NCI-H2227 (cell line): ENCODE results near the gene REC8.

Experiments
- DNase-seq: peaks from one replicate; lab custom pipeline; 2025; ENCODE audit not compliant: unreplicated experiment; lab: John Stamatoyannopoulos, UW

Gene REC8

DNA sequence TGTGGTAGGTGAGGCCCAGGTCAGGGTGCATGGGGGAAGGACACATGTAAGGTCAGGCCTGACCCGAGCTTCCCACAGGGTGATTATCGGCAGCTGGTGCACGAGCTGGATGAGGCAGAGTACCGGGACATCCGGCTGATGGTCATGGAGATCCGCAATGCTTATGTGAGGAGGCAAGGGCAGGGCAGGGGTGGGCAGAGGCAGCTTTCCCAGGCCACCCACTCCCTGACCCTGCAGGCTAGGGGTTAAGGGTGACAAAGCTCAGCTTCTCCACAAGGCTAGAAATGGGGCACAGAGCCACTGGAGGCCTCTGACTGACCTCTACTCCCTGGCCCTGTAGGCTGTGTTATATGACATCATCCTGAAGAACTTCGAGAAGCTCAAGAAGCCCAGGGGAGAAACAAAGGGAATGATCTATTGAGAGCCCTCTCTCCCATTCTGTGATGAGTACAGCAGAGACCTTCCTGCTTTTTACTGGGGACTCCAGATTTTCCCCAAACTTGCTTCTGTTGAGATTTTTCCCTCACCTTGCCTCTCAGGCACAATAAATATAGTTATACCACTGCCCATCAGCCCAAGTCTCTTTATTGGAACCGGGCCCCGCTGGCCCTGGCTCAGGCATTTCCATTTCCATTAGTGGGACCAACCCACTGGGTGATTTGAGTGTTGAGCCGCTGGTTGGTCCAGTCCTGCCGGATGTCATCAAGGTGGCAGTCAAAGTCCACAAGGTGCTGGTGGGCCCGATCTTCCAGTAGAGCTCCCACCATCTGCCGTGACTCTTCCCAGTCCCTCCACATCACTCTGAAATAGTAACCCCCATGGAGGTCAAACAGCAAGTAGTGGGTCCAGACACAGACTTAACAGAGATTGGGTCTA is 33.2 kb upstream of the REC8 start:
- no peak for DNase-seq

DNA sequence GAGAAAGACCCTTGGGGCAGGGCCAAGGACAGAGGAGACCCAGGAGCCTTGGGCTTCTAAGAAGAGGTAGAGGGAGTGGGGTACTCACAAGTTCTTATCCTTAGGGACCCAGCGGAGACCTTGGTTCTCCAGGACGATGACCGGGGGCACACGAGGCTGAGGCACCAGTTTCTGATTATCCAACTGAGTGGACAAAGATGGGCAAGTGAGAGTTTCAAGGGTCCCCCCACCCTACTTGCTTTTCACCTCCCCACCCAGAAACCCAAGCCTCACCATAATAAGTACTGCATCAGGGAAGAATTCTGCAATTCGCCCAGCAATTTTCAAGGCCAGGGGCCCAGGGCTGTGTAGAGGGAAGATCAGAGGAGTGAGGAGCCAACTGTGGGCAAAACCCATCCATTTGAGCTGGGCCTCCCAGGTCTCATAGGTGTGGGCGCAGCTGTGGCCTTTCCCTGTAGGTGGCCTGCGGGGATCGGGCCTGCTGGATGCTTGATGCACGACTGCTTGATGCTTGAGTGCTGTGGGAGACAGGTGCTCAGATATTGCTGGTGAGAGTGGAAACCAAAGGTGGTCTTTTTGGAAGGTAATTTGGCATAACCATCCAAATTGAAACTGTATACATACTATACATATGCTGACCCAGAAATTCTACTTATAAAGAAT is 32.5 kb upstream of the REC8 start:
- DNase-seq, result no peak

DNA sequence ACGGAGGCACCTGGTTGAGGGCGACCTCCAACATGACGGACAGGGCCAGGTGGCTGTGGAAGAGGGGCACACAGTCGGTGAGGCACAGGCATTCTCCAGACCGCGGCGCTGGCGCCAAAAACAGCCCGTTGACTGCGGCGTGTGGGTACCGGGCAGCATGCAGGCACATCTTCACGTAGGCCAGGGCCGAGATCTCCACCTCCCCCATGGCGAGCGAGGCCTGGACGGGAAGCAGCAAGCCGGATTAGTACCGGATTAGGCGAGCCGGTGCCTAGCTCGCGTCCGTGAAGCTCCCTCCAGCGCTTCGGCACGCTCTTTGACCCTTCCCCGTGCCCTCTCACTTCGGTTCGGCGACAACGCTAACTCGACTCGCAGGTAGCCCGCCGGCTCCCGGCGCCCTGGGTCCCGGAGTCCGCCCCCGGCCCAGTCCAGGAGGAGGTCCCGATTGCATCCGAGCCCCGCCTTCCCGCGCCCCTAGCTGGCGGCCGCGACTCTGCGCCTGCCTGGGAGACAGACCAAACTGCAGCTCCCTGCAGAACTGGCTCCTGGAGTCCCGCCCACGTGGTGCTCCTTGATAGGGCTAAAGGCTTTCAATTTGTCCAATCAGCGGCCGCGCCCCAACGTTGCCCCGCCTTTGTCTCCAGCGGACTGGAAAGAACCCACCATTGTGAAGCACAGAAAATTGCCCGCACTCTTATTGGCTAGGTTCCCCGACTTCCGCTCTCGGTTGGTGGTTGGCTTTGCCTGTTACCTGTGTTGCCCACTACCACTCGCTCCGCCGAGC is 30.6 kb upstream of the REC8 start, which contains the start of gene EMC9:
Gene EMC9 (minus strand): TSS at position 495 of the 784 bp plus-strand sequence. CDS start 287 bp downstream, at position 208.
- peak; percentile 99 for DNase-seq

DNA sequence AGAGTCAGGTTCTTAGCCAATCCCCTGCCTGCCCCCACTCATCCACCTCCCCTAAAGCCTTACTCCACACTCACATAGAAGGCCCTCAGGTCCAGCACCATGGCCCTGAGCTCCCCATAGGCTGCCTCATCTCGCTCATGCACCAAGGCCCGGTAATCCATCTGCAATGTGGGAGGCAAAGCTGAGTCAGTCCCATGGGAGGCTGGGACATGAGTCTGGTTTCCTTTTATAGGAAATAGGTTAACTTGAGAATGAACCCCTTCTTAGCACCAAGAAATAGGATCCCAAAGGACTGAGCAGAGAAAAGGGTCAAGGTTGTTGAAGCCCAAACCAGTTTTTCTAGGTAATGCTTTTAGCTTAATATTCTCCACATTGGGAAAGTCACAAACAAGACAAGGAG is 28.4 kb upstream of the REC8 start:
- DNase-seq, result no peak

DNA sequence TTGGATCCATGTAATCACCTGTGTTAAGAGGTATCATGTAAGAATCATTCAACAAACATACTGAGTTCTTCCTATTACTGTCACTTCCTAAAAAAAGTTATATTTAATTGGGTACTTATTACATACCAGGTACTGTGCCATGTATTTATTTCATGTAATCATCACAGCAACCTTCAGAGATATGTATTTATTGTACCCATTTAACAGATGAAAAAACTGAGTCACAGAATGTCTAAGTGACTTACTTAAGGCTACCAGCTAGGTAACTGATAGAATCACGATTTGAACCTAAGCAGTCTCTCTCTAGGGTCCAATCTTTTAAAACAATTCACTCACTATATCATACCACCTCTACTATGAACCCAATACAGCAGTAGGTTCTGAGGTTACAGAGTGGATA is 27.4 kb upstream of the REC8 start:
- DNase-seq, result no peak

DNA sequence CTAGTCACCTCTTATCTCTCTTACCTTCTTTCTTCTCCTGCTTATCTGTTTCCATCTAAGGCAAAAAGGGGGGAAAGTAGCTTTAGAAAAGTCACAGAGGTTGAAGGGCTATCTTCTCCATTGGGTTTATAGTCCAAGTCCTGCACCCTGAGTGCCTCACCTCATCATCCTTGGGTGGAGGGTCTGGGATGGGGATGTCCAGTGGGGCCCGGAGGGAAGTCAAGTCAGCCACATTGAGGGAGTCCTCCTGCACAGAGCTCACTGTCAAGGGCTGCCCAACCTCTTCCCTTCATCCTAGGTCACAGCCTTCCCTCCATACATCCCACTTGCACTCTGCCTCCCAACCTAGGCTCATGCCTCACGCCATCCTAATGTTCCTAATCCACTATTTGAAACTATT is 26.7 kb upstream of the REC8 start:
- no peak for DNase-seq

DNA sequence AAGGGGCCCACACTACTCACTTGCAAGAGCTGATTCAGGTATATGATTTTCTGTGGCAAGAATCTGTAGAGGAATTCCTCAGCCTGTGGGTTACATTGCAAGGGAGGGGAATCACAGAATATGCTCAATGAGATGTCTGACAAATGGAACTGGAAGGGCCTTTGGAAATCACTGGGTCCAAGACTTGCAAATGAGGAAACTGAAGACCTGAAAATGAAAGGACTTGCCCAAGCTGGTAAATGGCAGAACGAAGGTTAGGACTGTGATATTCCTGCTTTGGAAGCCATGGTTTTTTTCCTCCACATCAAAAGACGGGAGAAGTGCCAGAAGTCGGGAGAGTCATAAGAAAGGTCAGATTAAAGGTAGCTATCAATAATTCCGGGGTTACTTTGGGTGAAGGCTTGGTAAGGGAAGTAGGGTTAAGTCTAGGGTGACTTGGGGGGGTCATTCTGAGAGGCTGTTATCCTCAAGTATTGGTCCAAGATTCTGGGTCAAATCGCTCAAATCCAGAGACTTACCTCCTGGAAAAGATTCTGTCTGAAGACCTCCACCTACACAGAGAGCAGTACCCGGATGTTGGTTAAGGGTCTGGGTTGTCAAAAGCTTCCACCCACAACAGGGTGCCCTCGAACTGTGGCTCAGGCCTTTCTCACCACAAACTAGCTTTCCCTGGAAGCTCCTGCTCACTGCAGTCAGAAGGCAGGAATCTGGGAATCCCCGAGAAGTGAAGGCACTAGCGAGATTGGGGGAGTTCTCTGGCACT is 26.0 kb upstream of the REC8 start:
- DNase-seq, result peak; percentile 61

DNA sequence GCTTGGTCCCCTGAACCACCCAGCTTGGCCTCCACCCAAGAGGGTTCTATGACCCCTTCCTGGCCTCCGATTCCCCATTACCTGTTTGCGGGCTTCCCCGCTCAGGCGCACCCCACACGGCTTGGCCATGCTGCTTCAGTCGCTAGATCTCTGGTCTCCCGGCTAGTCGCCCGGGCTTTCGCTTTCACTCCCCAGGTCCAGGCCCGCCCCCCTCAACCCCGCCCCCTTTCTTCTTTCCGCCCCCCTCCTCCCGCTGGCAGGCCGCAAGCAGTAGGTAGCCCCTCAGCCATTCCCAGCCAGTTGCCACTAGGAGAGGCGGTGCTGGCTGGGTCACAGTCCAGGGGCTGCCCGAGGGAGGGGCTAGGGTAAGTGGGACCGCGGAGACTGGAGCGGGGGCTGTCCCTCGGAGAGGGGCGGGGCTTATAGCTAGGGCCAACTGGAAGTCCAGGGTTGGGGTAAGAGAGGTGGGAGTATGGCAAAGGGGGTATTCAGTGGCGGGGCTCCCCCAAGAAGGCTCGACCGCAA is 25.4 kb upstream of the REC8 start, which contains the start of gene PSME2:
Gene PSME2 (minus strand): TSS at position 158 of the 525 bp plus-strand sequence. CDS start 29 bp downstream, at position 129.
- DNase-seq, result peak; percentile 98

DNA sequence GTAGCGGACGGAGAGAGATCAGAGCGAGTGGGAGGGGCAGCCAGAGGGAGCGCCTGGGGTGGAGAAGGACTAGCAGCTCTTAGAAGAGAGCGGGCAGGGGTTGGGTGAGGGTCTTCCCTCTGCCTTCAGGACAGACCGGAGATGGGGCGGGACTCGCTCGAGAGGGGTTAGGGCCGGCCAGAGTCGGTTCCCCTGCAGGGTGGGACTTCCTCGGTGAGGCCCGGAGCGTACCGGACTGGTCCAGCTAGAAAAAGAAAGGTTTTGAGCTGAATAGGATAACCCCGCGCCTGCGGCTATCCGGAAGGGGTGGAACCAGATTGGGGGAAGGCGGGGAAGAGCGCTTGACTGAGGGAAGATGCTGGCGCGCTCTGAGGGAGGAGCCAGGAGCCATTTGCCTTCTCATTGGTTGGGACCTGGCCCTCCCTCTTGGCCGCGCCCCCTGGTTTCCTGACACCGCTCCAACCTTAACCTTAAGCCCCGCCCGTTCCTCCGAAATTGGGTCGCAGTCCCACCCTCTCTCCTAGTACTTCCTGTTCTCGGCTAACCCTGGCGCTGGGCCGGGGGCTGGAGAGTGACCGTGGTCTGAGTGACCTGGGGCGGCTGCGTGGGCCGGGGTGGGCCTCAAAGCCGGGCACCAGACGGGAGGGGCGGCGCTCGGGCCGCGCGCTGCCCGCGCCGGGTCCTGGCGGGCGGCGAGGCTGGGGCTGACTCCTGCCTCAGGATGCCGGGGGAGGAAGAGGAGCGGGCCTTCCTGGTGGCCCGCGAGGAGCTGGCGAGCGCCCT is 24.7 kb upstream of the REC8 start, which contains the start of gene RNF31:
Gene RNF31 (plus strand): TSS at position 521 of the 783 bp plus-strand sequence. CDS start 201 bp downstream, at position 722.
- DNase-seq, result peak; percentile 97

DNA sequence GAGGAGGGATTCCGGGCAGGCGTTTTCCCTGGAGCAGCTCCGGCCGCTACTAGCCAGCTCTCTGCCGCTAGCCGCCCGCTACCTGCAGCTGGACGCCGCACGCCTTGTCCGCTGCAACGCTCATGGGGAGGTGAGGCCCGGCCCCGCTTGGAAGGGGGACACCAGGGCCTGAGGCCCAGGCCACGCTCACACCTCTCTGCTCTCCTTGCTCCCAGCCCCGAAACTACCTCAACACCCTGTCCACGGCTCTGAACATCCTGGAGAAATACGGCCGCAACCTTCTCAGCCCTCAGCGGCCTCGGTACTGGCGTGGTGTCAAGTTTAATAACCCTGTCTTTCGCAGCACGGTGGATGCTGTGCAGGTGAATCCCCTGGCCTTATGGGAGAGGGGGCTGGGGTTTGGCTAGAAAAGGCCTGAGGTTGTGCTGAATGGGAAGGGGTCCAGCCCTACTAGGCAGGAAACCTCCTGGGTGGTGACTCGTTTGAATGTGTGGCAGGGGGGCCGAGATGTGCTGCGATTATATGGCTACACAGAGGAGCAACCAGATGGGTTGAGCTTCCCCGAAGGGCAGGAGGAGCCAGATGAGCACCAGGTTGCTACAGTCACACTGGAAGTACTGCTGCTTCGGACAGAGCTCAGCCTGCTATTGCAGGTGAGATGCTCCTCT is 24.0 kb upstream of the REC8 start:
- DNase-seq, result peak; percentile 36

DNA sequence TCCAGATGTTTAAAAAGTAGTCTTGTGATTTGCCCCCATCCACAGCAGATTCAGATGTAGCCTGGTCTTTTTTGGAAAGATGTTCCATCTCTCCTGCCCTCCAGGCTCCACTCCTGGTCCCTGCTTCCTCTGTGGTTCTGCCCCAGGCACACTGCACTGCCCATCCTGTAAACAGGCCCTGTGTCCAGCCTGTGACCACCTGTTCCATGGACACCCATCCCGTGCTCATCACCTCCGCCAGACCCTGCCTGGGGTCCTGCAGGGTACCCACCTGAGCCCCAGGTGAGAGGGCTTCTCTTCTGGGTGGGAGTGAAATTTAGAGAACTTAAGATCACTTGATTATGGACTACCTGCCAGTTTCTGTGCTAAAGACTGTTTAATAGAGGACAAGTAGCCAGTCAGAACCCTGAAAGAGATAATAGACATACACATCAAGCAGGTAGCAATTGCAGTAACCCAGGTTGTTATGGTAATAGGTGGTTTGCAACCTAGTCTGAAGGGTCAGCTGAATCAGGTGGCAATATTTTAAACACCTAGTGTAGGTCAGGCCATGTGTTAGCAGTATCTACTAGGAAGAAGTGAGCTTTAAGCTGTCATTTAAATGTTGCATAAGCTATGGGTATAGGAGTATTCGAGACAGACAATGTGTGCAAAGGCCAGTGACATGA is 22.4 kb upstream of the REC8 start:
- no peak for DNase-seq

DNA sequence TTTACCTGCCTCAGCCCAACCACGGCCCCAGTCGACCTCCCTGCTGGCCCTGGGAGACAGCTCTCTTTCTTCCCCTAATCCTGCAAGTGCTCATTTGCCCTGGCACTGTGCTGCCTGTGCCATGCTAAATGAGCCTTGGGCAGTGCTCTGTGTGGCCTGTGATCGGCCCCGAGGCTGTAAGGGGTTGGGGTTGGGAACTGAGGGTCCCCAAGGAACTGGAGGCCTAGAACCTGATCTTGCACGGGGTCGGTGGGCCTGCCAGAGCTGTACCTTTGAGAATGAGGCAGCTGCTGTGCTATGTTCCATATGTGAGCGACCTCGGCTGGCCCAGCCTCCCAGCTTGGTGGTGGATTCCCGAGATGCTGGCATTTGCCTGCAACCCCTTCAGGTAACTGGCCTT is 21.8 kb upstream of the REC8 start:
- DNase-seq, result no peak

DNA sequence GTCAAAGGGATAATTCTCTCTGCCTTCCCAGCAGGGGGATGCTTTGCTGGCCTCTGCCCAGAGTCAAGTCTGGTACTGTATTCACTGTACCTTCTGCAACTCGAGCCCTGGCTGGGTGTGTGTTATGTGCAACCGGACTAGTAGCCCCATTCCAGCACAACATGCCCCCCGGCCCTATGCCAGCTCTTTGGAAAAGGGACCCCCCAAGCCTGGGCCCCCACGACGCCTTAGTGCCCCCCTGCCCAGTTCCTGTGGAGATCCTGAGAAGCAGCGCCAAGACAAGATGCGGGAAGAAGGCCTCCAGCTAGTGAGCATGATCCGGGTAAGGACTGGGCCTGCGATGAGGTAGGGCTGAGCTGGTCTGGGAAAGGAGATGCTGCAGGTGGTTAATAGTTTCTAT is 21.3 kb upstream of the REC8 start:
- no peak for DNase-seq

DNA sequence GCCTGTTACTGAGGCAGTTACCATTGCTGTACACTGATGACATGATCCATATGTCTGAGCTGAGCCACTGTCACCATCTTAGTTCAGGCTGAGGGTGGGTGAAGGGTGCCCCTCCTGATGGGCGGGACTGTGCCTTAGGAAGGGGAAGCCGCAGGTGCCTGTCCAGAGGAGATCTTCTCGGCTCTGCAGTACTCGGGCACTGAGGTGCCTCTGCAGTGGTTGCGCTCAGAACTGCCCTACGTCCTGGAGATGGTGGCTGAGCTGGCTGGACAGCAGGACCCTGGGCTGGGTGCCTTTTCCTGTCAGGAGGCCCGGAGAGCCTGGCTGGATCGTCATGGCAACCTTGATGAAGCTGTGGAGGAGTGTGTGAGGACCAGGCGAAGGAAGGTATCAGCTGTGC is 20.9 kb upstream of the REC8 start:
- DNase-seq, result no peak

DNA sequence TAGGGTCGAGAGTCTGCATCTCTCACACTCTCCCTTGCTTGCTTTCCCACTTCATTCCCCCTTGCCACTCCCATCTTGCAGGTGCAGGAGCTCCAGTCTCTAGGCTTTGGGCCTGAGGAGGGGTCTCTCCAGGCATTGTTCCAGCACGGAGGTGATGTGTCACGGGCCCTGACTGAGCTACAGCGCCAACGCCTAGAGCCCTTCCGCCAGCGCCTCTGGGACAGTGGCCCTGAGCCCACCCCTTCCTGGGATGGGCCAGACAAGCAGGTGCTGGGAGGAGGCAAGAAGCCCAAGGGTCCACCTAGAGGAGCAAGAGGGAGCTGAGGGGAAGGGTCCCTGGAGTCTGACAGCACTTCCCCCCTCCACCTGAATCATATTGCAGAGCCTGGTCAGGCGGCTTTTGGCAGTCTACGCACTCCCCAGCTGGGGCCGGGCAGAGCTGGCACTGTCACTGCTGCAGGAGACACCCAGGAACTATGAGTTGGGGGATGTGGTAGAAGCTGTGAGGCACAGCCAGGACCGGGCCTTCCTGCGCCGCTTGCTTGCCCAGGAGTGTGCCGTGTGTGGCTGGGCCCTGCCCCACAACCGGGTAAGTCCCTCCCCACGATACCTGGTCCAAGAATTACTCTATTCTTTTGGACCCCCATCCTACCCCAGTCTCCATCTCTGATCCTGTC is 20.3 kb upstream of the REC8 start:
- no peak for DNase-seq

DNA sequence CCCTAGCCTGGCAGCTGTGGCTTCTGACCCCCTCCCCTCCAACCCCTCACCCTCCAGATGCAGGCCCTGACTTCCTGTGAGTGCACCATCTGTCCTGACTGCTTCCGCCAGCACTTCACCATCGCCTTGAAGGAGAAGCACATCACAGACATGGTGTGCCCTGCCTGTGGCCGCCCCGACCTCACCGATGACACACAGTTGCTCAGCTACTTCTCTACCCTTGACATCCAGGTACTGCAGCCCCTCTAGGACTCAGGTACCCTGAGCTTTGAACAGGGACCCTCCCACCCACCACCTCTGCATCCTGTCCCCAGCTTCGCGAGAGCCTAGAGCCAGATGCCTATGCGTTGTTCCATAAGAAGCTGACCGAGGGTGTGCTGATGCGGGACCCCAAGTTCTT is 16.8 kb upstream of the REC8 start:
- no peak for DNase-seq

DNA sequence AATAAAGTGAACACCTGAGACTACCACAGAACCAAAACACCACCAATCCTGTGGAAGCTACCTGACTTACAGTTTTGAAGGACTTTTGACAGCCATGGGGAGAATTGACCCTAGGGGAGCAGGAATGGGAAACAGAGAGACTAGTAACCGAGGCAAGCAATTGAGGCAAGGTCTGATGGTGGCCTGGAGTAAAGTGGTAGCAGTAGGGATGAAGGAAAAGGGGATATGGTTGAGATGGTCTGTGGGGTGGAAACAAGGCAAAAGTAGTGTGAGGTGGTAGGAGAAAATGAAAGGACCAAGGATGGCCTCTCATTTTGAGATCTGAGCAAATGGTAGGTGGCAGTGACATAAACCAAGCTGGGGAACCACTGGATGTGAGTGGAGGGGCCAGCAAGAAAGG is 15.0 kb upstream of the REC8 start:
- no peak for DNase-seq

DNA sequence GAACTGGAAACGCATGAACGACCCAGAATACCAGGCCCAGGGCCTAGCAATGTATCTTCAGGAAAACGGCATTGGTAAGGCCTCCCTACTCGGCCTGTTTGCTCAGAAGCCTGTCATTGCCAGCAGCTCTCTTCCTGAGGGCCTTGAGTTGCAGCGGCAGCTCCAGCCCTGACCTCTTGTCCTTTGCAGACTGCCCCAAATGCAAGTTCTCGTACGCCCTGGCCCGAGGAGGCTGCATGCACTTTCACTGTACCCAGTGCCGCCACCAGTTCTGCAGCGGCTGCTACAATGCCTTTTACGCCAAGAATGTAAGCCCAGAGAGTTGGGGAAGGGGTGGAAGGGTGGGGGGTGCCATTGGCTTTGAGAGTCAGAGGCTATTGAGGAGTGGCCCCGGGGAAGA is 14.5 kb upstream of the REC8 start:
- DNase-seq, result no peak
